Glutamatergic neuron (in vitro differentiated cells): ENCODE data around the gene CDH22. TPM values are rescaled to one million over a fixed set of nuclear protein-coding genes. Genes with fewer than 3 reads are reported as not detected.

Experiments used
- DNase-seq: peaks from one replicate; pipeline ENCODE4 v3.0.0; 2022
- H3K27ac Mint-ChIP-seq: one replicate; pipeline ENCODE4 v1.8.0; 2020; ENCODE audit warnings: mild to moderate bottlenecking, mixed read lengths, inconsistent platforms; ENCODE audit not compliant: unreplicated experiment
- H3K27me3 Mint-ChIP-seq: one replicate; pipeline ENCODE4 v1.8.0; 2020; ENCODE audit warnings: mild to moderate bottlenecking, moderate library complexity, mixed read lengths, inconsistent platforms; ENCODE audit not compliant: unreplicated experiment
- H3K36me3 Mint-ChIP-seq: one replicate; pipeline ENCODE4 v1.8.0; 2020; ENCODE audit warnings: mild to moderate bottlenecking, mixed read lengths, inconsistent platforms; ENCODE audit not compliant: unreplicated experiment
- H3K4me1 Mint-ChIP-seq: one replicate; pipeline ENCODE4 v1.8.0; 2020; ENCODE audit warnings: mild to moderate bottlenecking, low read depth, mixed read lengths, inconsistent platforms; ENCODE audit not compliant: unreplicated experiment
- H3K4me3 Mint-ChIP-seq: one replicate; pipeline ENCODE4 v1.8.0; 2020; ENCODE audit warnings: mild to moderate bottlenecking, mixed read lengths, inconsistent platforms; ENCODE audit not compliant: unreplicated experiment
- H3K9me3 Mint-ChIP-seq: one replicate; pipeline ENCODE4 v1.8.0; 2020; ENCODE audit warnings: mild to moderate bottlenecking, moderate library complexity, mixed read lengths, inconsistent platforms; ENCODE audit not compliant: unreplicated experiment
- total RNA-seq: library from RNA; stranded (reverse); fragmentation: NEBNext Ultra II Directional; extraction: Animal tissue kit (Norgen Biotek cat#: 25700); gene quantifications from one replicate; pipeline ENCODE4 v1.2.1, GENCODE V29; 2021; ENCODE audit not compliant: unreplicated experiment
- TF ChIP-seq, protein P1 (sequence below): fragments of 200-600 bp; sonication (generic); IDR thresholded peaks from one replicate; pipeline ENCODE4 v1.5.0; 2021; ENCODE audit not compliant: partially characterized antibody, unreplicated experiment

The CDH22 gene
- total RNA-seq, 1 donor from 2014 or later, result 7.9 TPM

DNA sequence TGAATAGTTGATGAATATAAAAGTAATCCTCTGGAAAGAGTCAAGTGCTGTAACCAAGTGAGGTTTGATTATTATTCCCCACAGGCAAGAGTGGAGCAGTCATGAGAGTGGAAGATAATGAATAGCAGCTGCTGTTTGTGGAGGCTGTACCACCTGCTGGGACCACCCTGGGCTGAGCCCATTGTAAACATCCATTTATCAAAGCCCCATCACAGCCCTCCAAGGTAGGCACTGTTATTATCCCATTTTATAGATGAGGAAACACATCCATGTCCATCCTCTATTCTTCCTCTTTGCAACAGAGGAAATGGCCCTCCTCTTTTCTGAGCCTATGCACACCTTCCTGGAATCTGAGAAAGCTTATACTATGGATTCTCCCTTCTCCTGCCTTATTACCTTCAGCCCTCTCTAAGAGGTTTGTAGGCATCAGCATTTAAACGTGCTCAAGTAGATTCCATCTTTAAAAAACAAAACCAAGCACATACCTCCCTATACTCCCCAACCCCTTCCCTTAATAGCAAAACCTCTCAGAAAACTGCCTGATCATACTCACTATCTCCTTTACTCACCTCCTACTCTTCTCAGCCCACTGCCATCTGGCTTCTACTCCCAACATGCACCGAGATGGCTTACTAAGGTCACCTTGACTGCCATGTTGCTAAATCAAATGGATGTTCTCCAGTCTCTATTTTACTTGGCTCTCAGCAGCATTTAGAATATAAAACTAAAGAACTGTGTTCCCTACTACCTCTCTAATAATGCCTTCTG lies 37.1 kb downstream of the CDH22 start:
- peaks cover 4% of the 10 kb centered on the region for H3K27me3 Mint-ChIP-seq

GRCh38 chr20:46269372-46269771 lies 38.9 kb downstream of the CDH22 start:
- TF ChIP-seq, protein P1, sequence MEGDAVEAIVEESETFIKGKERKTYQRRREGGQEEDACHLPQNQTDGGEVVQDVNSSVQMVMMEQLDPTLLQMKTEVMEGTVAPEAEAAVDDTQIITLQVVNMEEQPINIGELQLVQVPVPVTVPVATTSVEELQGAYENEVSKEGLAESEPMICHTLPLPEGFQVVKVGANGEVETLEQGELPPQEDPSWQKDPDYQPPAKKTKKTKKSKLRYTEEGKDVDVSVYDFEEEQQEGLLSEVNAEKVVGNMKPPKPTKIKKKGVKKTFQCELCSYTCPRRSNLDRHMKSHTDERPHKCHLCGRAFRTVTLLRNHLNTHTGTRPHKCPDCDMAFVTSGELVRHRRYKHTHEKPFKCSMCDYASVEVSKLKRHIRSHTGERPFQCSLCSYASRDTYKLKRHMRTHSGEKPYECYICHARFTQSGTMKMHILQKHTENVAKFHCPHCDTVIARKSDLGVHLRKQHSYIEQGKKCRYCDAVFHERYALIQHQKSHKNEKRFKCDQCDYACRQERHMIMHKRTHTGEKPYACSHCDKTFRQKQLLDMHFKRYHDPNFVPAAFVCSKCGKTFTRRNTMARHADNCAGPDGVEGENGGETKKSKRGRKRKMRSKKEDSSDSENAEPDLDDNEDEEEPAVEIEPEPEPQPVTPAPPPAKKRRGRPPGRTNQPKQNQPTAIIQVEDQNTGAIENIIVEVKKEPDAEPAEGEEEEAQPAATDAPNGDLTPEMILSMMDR, result no peak
- H3K9me3 Mint-ChIP-seq, result peaks cover 13% of the 10 kb centered on the region
- H3K27me3 Mint-ChIP-seq, result peaks cover 13% of the 10 kb centered on the region
- H3K27ac Mint-ChIP-seq, result no peak overlapping the region
- no peaks in the 10 kb centered on the region for H3K36me3 Mint-ChIP-seq
- H3K4me1 Mint-ChIP-seq, result peaks cover 20% of the 10 kb centered on the region
- no peak for DNase-seq
- no peak overlapping the region for H3K4me3 Mint-ChIP-seq

More for the DNA sequence above, 37.1 kb downstream of the CDH22 start:
- no peak overlapping the region for H3K27ac Mint-ChIP-seq
- DNase-seq, result no peak
- H3K36me3 Mint-ChIP-seq, result no peaks in the 10 kb centered on the region
- H3K4me1 Mint-ChIP-seq, result peaks cover 20% of the 10 kb centered on the region
- TF ChIP-seq, protein P1, result no peak
- H3K9me3 Mint-ChIP-seq, result peaks cover 6% of the 10 kb centered on the region
- no peak overlapping the region for H3K4me3 Mint-ChIP-seq

DNA sequence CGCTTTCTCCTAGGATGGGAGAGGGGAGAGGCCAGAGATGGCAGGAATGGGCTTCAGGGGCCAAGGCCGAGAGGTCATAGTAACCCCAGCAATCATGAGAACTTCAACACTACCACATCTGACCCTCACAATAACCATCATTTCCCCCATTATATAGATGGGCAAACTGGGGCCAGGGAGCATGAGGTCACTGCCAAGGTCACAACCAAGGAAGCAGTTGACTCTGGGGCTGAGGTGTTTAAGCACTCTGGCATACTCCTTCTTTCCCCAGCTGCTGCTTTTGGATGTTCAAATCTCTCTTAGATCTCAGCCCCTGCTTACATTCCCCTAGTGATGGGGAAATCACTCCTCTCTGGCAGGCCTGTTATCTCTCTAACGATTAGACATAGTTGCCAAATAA lies 39.6 kb downstream of the CDH22 start:
- H3K27ac Mint-ChIP-seq, result peak overlapping the region; percentile 35
- H3K36me3 Mint-ChIP-seq, result no peaks in the 10 kb centered on the region
- DNase-seq, result no peak
- H3K4me1 Mint-ChIP-seq, result peaks cover 19% of the 10 kb centered on the region
- TF ChIP-seq, protein P1, result no peak
- no peak overlapping the region for H3K4me3 Mint-ChIP-seq
- H3K27me3 Mint-ChIP-seq, result peaks cover 14% of the 10 kb centered on the region
- peaks cover 13% of the 10 kb centered on the region for H3K9me3 Mint-ChIP-seq

DNA sequence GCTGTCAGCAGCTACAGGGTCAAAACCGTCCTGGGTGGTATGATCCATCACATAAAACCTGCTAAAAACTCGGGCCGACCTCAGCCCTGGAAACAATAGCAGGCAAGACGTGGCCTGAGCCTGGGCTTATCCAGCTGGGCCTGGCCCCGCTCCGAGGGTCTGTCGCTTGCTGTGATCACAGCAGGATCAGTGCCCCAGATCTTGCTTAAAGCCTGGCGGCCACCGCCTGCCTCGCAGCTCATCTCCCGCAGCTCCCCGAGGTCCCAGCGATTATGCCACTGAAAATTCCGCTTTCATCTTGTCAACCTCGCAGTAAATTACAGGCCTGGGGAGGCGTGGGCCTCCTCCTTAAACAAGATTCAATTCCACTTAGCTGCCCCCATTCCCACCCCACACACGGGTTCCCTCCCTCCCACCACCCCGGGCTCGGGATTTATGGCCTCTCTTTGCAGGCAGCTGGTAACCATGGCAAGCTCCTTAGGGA lies 40.1 kb downstream of the CDH22 start:
- peak; percentile 64 for DNase-seq
- no peaks in the 10 kb centered on the region for H3K36me3 Mint-ChIP-seq
- H3K4me1 Mint-ChIP-seq, result peaks cover 17% of the 10 kb centered on the region
- no peak overlapping the region for H3K4me3 Mint-ChIP-seq
- peaks cover 13% of the 10 kb centered on the region for H3K9me3 Mint-ChIP-seq
- TF ChIP-seq, protein P1, result no peak
- H3K27me3 Mint-ChIP-seq, result peaks cover 15% of the 10 kb centered on the region
- H3K27ac Mint-ChIP-seq, result no peak overlapping the region
